HCT116 (cell line): ENCODE results near the gene FLRT1.

ENCODE experiments used
- EGR1 ChIP-seq: IDR thresholded peaks from 2 replicates; pipeline ENCODE4 v1.6.1; 2012; ENCODE audit warnings: low read depth
- EZH2 ChIP-seq: fragments of 200-600 bp; sonication (generic); IDR thresholded peaks from 2 replicates; pipeline ENCODE4 v1.6.1; 2017; ENCODE audit warnings: antibody characterized with exemption, mixed run types
- EZH2phosphoT487 ChIP-seq: fragments of 200-600 bp; IDR thresholded peaks from 2 replicates; pipeline ENCODE4 v1.6.1; 2018; ENCODE audit warnings: antibody characterized with exemption, borderline replicate concordance
- POLR2A ChIP-seq: IDR thresholded peaks from 2 replicates; pipeline ENCODE4 v1.7.0; 2011; ENCODE audit warnings: borderline replicate concordance; ENCODE audit not compliant: insufficient read depth, insufficient read length; ENCODE audit errors: extremely low read depth
- SIN3A ChIP-seq: IDR thresholded peaks from 2 replicates; pipeline ENCODE4 v1.6.1; 2012; ENCODE audit warnings: low read depth
- SP1 ChIP-seq: IDR thresholded peaks from 2 replicates; pipeline ENCODE4 v1.6.1; 2012; ENCODE audit warnings: low read depth
- TF ChIP-seq, protein P1 (sequence below), 3 experiments: fragments of 200-600 bp in 1 of 3; sonication (generic) in 1 of 3; IDR thresholded peaks in 2 of 3; conservative IDR thresholded peaks in 1 of 3; 2 replicates each; pipeline ENCODE4 v1.5.1; 2012 to 2017; ENCODE audit warnings: low read depth in 2 of 3, low read length in 2 of 3, antibody characterized with exemption in 1 of 3, borderline replicate concordance in 1 of 3, control low read depth in 1 of 3, mild to moderate bottlenecking in 1 of 3, mixed read lengths in 1 of 3, mixed run types in 1 of 3, moderate library complexity in 1 of 3; ENCODE audit not compliant: insufficient read depth in 1 of 3
- TF ChIP-seq, protein P2 (sequence below): IDR thresholded peaks from 2 replicates; pipeline ENCODE4 v1.6.1; 2012; ENCODE audit warnings: low read depth

- TF ChIP-seq POLR2A (no peak), SP1 (no peak), EGR1 (no peak), EZH2 (no peak), EZH2phosphoT487 (no peak), SIN3A (no peak)
- TF ChIP-seq, protein P1, sequence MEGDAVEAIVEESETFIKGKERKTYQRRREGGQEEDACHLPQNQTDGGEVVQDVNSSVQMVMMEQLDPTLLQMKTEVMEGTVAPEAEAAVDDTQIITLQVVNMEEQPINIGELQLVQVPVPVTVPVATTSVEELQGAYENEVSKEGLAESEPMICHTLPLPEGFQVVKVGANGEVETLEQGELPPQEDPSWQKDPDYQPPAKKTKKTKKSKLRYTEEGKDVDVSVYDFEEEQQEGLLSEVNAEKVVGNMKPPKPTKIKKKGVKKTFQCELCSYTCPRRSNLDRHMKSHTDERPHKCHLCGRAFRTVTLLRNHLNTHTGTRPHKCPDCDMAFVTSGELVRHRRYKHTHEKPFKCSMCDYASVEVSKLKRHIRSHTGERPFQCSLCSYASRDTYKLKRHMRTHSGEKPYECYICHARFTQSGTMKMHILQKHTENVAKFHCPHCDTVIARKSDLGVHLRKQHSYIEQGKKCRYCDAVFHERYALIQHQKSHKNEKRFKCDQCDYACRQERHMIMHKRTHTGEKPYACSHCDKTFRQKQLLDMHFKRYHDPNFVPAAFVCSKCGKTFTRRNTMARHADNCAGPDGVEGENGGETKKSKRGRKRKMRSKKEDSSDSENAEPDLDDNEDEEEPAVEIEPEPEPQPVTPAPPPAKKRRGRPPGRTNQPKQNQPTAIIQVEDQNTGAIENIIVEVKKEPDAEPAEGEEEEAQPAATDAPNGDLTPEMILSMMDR (IDR thresholded peaks at IDR 0.05 in 2 of 3, conservative IDR thresholded peaks at IDR 0.05 in 1 of 3; ENCODE audit: borderline replicate concordance in 1 of 3, insufficient read depth in 1 of 3, low read depth in 2 of 3, low read length in 2 of 3) = no peak
- TF ChIP-seq, protein P2, sequence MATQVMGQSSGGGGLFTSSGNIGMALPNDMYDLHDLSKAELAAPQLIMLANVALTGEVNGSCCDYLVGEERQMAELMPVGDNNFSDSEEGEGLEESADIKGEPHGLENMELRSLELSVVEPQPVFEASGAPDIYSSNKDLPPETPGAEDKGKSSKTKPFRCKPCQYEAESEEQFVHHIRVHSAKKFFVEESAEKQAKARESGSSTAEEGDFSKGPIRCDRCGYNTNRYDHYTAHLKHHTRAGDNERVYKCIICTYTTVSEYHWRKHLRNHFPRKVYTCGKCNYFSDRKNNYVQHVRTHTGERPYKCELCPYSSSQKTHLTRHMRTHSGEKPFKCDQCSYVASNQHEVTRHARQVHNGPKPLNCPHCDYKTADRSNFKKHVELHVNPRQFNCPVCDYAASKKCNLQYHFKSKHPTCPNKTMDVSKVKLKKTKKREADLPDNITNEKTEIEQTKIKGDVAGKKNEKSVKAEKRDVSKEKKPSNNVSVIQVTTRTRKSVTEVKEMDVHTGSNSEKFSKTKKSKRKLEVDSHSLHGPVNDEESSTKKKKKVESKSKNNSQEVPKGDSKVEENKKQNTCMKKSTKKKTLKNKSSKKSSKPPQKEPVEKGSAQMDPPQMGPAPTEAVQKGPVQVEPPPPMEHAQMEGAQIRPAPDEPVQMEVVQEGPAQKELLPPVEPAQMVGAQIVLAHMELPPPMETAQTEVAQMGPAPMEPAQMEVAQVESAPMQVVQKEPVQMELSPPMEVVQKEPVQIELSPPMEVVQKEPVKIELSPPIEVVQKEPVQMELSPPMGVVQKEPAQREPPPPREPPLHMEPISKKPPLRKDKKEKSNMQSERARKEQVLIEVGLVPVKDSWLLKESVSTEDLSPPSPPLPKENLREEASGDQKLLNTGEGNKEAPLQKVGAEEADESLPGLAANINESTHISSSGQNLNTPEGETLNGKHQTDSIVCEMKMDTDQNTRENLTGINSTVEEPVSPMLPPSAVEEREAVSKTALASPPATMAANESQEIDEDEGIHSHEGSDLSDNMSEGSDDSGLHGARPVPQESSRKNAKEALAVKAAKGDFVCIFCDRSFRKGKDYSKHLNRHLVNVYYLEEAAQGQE = no peak
Measured at GRCh38 chr11:64034411-64034811, 1.3 kb upstream of the FLRT1 start.
